ENCODE results near the gene ATP2C1.

Gene ATP2C1

GRCh38 chr3:131020122-131020693 is 126.3 kb downstream of the ATP2C1 start:
- DNase-seq (ENCODE audit: low read depth): no peak
- no peak overlapping the region for H3K4me3 ChIP-seq (ENCODE audit: low read depth, low read length)
- in situ Hi-C loops (cut with HindIII; ENCODE audit: low sequenced_read_pairs): no loop called here
- no peak for TF ChIP-seq CTCF (IDR thresholded peaks at IDR 0.05; ENCODE audit: low read depth, low read length, missing control alignments)

GRCh38 chr3:131025539-131025938 is 131.7 kb downstream of the ATP2C1 start:
- H3K4me3 ChIP-seq (ENCODE audit: low read depth, low read length): peak overlapping the region; percentile 74
- TF ChIP-seq CTCF (IDR thresholded peaks at IDR 0.05; ENCODE audit: low read depth, low read length, missing control alignments): no peak
- DNase-seq (ENCODE audit: low read depth): no peak
- in situ Hi-C loops (cut with HindIII; ENCODE audit: low sequenced_read_pairs): no loop called here

GRCh38 chr3:131026321-131027151 is 132.7 kb downstream of the ATP2C1 start, which contains the start of the genes ASTE1 and NEK11:
TSS of gene ASTE1 (minus strand) at chr3:131026825. CDS start at chr3:131025306, 1,519 bp downstream.
TSS of gene NEK11 (plus strand) at chr3:131026877. CDS start at chr3:131029709, 2,832 bp downstream.
- DNase-seq (ENCODE audit: low read depth): no peak
- TF ChIP-seq CTCF (IDR thresholded peaks at IDR 0.05; ENCODE audit: low read depth, low read length, missing control alignments): no peak
- in situ Hi-C loops (cut with HindIII; ENCODE audit: low sequenced_read_pairs): no loop called here
- H3K4me3 ChIP-seq (ENCODE audit: low read depth, low read length): peak within 1 kb of the TSS; percentile 74

- in situ Hi-C loops (cut with HindIII; ENCODE audit: low sequenced_read_pairs): no loop called here
- no peak for DNase-seq (ENCODE audit: low read depth)
- no peak overlapping the region for H3K4me3 ChIP-seq (ENCODE audit: low read depth, low read length)
- TF ChIP-seq CTCF (IDR thresholded peaks at IDR 0.05; ENCODE audit: low read depth, low read length, missing control alignments): no peak
Observed at GRCh38 chr3:131028844-131029243, 135.0 kb downstream of the ATP2C1 start.

- DNase-seq (ENCODE audit: low read depth): no peak
- no peak for TF ChIP-seq CTCF (IDR thresholded peaks at IDR 0.05; ENCODE audit: low read depth, low read length, missing control alignments)
- in situ Hi-C loops (cut with HindIII; ENCODE audit: low sequenced_read_pairs): no loop called here
- H3K4me3 ChIP-seq (ENCODE audit: low read depth, low read length): no peak overlapping the region
Observed at GRCh38 chr3:131031660-131032059, 137.8 kb downstream of the ATP2C1 start.

- in situ Hi-C loops (cut with HindIII; ENCODE audit: low sequenced_read_pairs): no loop called here
- TF ChIP-seq CTCF (IDR thresholded peaks at IDR 0.05; ENCODE audit: low read depth, low read length, missing control alignments): peak; percentile 29
- no peak overlapping the region for H3K4me3 ChIP-seq (ENCODE audit: low read depth, low read length)
- no peak for DNase-seq (ENCODE audit: low read depth)
Observed at GRCh38 chr3:131033480-131034080, 139.7 kb downstream of the ATP2C1 start.
